ENCODE results near the gene PRPF19.

The PRPF19 gene

GRCh38 chr11:60874421-60875365 lies 31.7 kb downstream of the PRPF19 start:
- Histone ChIP-seq H4K20me1 (ENCODE audit: control insufficient read depth, insufficient read depth, low read depth, low read length) (no peaks in the 10 kb centered on the region), H3K4me2 (ENCODE audit: low read length) (no peak overlapping the region), H3K36me3 (ENCODE audit: control insufficient read depth, low read length) (peaks cover 3% of the 10 kb centered on the region; the same call in 1 of the 2 replicates), H3K9me2 (replicated peaks; ENCODE audit: control insufficient read depth, low read length) (no peaks in the 10 kb centered on the region), H3K79me2 (ENCODE audit: control insufficient read depth, low read length) (no peaks in the 10 kb centered on the region), H3K27ac (ENCODE audit: low read depth, low read length) (no peak overlapping the region), H3F3A (ENCODE audit: control insufficient read depth, insufficient read depth) (no peaks in the 10 kb centered on the region), H3K27me3 (ENCODE audit: control insufficient read depth, low read length) (no peaks in the 10 kb centered on the region), H3K4me1 (ENCODE audit: control insufficient read depth, low read length) (no peaks in the 10 kb centered on the region), H3K4me3 (ENCODE audit: low read length) (no peak overlapping the region), H3K9me3 (ENCODE audit: control insufficient read depth, insufficient read depth, low read length) (no peaks in the 10 kb centered on the region)
- no peak for TF ChIP-seq EZH2phosphoT487 (IDR thresholded peaks at IDR 0.05; ENCODE audit: borderline replicate concordance, low read length)

GRCh38 chr11:60873533-60873932 lies 32.9 kb downstream of the PRPF19 start:
- H4K20me1 ChIP-seq (ENCODE audit: control insufficient read depth, insufficient read depth, low read depth, low read length): no peaks in the 10 kb centered on the region
- no peaks in the 10 kb centered on the region for H3F3A ChIP-seq (ENCODE audit: control insufficient read depth, insufficient read depth)
- TF ChIP-seq CTCF (IDR thresholded peaks at IDR 0.05; ENCODE audit: low read depth, low read length, poor library complexity, severe bottlenecking): no peak
- TF ChIP-seq EZH2phosphoT487 (IDR thresholded peaks at IDR 0.05; ENCODE audit: borderline replicate concordance, low read length): no peak
- H3K79me2 ChIP-seq (ENCODE audit: control insufficient read depth, low read length): no peaks in the 10 kb centered on the region
- H3K4me3 ChIP-seq (ENCODE audit: low read length): no peak overlapping the region
- no peaks in the 10 kb centered on the region for H3K9me3 ChIP-seq (ENCODE audit: control insufficient read depth, insufficient read depth, low read length)
- H3K4me2 ChIP-seq (ENCODE audit: low read length): no peak overlapping the region
- H3K36me3 ChIP-seq (ENCODE audit: control insufficient read depth, low read length): no peaks in the 10 kb centered on the region
- H3K27ac ChIP-seq (ENCODE audit: low read depth, low read length): no peak overlapping the region
- no peaks in the 10 kb centered on the region for H3K4me1 ChIP-seq (ENCODE audit: control insufficient read depth, low read length)
- no peaks in the 10 kb centered on the region for H3K9me2 ChIP-seq (replicated peaks; ENCODE audit: control insufficient read depth, low read length)
- no peaks in the 10 kb centered on the region for H3K27me3 ChIP-seq (ENCODE audit: control insufficient read depth, low read length)

GRCh38 chr11:60872961-60873524 lies 33.3 kb downstream of the PRPF19 start:
- no peak overlapping the region for H3K4me3 ChIP-seq (ENCODE audit: low read length)
- no peaks in the 10 kb centered on the region for H3K79me2 ChIP-seq (ENCODE audit: control insufficient read depth, low read length)
- H3K36me3 ChIP-seq (ENCODE audit: control insufficient read depth, low read length): no peaks in the 10 kb centered on the region
- H3K4me1 ChIP-seq (ENCODE audit: control insufficient read depth, low read length): no peaks in the 10 kb centered on the region
- H3K9me2 ChIP-seq (replicated peaks; ENCODE audit: control insufficient read depth, low read length): no peaks in the 10 kb centered on the region
- no peak overlapping the region for H3K4me2 ChIP-seq (ENCODE audit: low read length)
- H4K20me1 ChIP-seq (ENCODE audit: control insufficient read depth, insufficient read depth, low read depth, low read length): no peaks in the 10 kb centered on the region
- no peak for TF ChIP-seq EZH2phosphoT487 (IDR thresholded peaks at IDR 0.05; ENCODE audit: borderline replicate concordance, low read length)
- TF ChIP-seq CTCF (IDR thresholded peaks at IDR 0.05; ENCODE audit: low read depth, low read length, poor library complexity, severe bottlenecking): no peak
- no peak overlapping the region for H3K27ac ChIP-seq (ENCODE audit: low read depth, low read length)
- H3K27me3 ChIP-seq (ENCODE audit: control insufficient read depth, low read length): no peaks in the 10 kb centered on the region
- H3F3A ChIP-seq (ENCODE audit: control insufficient read depth, insufficient read depth): no peaks in the 10 kb centered on the region
- H3K9me3 ChIP-seq (ENCODE audit: control insufficient read depth, insufficient read depth, low read length): no peaks in the 10 kb centered on the region
